ENCODE results near the gene SDC4. TPM values are rescaled to one million over a fixed set of nuclear protein-coding genes. Genes with fewer than 3 reads are reported as not detected.

SDC4 gene
- total RNA-seq, 1 donor from 2014 or later, result 175 TPM

- no peak for DNase-seq (ENCODE audit: low read depth)
- TF ChIP-seq, protein P1, sequence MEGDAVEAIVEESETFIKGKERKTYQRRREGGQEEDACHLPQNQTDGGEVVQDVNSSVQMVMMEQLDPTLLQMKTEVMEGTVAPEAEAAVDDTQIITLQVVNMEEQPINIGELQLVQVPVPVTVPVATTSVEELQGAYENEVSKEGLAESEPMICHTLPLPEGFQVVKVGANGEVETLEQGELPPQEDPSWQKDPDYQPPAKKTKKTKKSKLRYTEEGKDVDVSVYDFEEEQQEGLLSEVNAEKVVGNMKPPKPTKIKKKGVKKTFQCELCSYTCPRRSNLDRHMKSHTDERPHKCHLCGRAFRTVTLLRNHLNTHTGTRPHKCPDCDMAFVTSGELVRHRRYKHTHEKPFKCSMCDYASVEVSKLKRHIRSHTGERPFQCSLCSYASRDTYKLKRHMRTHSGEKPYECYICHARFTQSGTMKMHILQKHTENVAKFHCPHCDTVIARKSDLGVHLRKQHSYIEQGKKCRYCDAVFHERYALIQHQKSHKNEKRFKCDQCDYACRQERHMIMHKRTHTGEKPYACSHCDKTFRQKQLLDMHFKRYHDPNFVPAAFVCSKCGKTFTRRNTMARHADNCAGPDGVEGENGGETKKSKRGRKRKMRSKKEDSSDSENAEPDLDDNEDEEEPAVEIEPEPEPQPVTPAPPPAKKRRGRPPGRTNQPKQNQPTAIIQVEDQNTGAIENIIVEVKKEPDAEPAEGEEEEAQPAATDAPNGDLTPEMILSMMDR (IDR thresholded peaks at IDR 0.05; ENCODE audit: insufficient read depth, low read length, poor library complexity, severe bottlenecking), result no peak
Observed at GRCh38 chr20:45288376-45288775, 59.8 kb downstream of the SDC4 start.

DNA sequence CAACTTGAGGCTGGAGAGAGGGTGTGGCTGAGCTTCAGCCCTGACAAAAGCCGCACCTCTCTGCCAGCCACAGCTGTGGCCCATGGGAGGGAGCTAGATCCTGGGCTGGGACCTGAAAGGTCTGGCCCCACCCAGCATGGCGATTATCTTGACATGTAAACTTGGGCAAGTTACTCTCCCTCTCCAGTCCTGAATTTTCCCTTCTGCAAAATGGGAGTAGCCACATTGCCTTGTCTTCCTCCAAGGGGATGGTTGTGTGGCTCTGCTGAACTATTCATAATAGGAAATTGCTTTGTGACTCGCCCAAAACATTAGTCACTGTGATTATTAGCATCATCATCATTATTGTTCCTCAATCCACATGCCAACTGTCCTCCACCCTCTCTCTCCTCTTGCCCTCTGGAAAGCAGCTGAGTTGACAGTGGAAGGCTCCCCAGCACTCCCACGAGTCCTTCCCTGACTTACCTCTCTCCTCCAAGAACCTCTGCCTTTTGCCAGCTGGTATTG lies 64.6 kb downstream of the SDC4 start:
- Histone ChIP-seq H3K4me3 (ENCODE audit: low read depth, low read length) (no peak overlapping the region), H3K36me3 (ENCODE audit: control insufficient read depth, insufficient read depth, low read length) (no peaks in the 10 kb centered on the region), H3K27me3 (ENCODE audit: control insufficient read depth, insufficient read depth, low read length) (no peaks in the 10 kb centered on the region)
- TF ChIP-seq, protein P1 (IDR thresholded peaks at IDR 0.05; ENCODE audit: insufficient read depth, low read length, poor library complexity, severe bottlenecking), result no peak
- DNase-seq (ENCODE audit: low read depth), result no peak

More at GRCh38 chr20:45288376-45288775, 59.8 kb downstream of the SDC4 start:
- H3K36me3 ChIP-seq (ENCODE audit: control insufficient read depth, insufficient read depth, low read length), result no peaks in the 10 kb centered on the region
- H3K27me3 ChIP-seq (ENCODE audit: control insufficient read depth, insufficient read depth, low read length), result peaks cover 6% of the 10 kb centered on the region
- no peak overlapping the region for H3K4me3 ChIP-seq (ENCODE audit: low read depth, low read length)

GRCh38 chr20:45282700-45283550 lies 65.3 kb downstream of the SDC4 start:
- no peaks in the 10 kb centered on the region for H3K36me3 ChIP-seq (ENCODE audit: control insufficient read depth, insufficient read depth, low read length)
- TF ChIP-seq, protein P1 (IDR thresholded peaks at IDR 0.05; ENCODE audit: insufficient read depth, low read length, poor library complexity, severe bottlenecking), result no peak
- no peak overlapping the region for H3K4me3 ChIP-seq (ENCODE audit: low read depth, low read length)
- no peak for DNase-seq (ENCODE audit: low read depth)
- H3K27me3 ChIP-seq (ENCODE audit: control insufficient read depth, insufficient read depth, low read length), result no peaks in the 10 kb centered on the region

GRCh38 chr20:45279992-45280391 lies 68.2 kb downstream of the SDC4 start:
- Histone ChIP-seq H3K36me3 (ENCODE audit: control insufficient read depth, insufficient read depth, low read length) (no peaks in the 10 kb centered on the region), H3K27me3 (ENCODE audit: control insufficient read depth, insufficient read depth, low read length) (no peaks in the 10 kb centered on the region), H3K4me3 (ENCODE audit: low read depth, low read length) (no peak overlapping the region)
- DNase-seq (ENCODE audit: low read depth), result no peak
- TF ChIP-seq, protein P1 (IDR thresholded peaks at IDR 0.05; ENCODE audit: insufficient read depth, low read length, poor library complexity, severe bottlenecking), result no peak

DNA sequence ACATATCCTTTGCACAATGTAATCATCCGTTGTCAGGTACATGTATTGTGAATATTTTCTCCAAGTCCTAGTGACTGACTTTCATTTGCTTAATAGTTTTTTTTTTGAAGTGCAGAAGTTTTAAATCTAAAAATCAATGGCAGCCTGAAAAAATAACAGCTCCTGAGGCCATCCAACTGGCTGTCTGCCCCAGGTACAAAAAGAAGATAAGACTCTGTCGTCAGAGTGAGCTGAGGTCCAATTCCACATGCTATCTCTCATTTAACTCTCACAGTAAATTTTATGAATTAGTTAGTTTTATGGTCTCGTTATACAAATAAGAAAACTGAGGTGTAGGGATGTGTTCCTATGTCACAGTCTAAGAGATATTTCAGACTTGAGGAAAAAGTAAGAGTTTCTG lies 72.9 kb downstream of the SDC4 start:
- no peak overlapping the region for H3K4me3 ChIP-seq (ENCODE audit: low read depth, low read length)
- TF ChIP-seq, protein P1 (IDR thresholded peaks at IDR 0.05; ENCODE audit: insufficient read depth, low read length, poor library complexity, severe bottlenecking), result no peak
- H3K36me3 ChIP-seq (ENCODE audit: control insufficient read depth, insufficient read depth, low read length), result no peaks in the 10 kb centered on the region
- no peaks in the 10 kb centered on the region for H3K27me3 ChIP-seq (ENCODE audit: control insufficient read depth, insufficient read depth, low read length)
- no peak for DNase-seq (ENCODE audit: low read depth)

Other genes starting within 250 kb of the SDC4 start
- gene KCNS1, start 247.3 kb downstream of the SDC4 start, total RNA-seq, result 4.3 and 6.9 TPM in 2 replicates
- 1.0 TPM in 1 of 2 replicates, not detected in the other for gene WFDC5, start 233.2 kb downstream of the SDC4 start, total RNA-seq
- gene WFDC12, start 224.0 kb downstream of the SDC4 start, total RNA-seq, result not detected in 2 replicates
- not detected in 2 replicates for gene PI3, start 173.5 kb downstream of the SDC4 start, total RNA-seq
- not detected in 2 replicates for gene SEMG1, start 141.4 kb downstream of the SDC4 start, total RNA-seq
- gene SEMG2, start 127.1 kb downstream of the SDC4 start, total RNA-seq, result not detected in 2 replicates
- 88.0 and 99.5 TPM in 2 replicates for gene SLPI, start 93.9 kb downstream of the SDC4 start, total RNA-seq
- not detected in 2 replicates for gene RBPJL, start 41.6 kb downstream of the SDC4 start, total RNA-seq
- not detected in 2 replicates for gene MATN4, start 40.1 kb downstream of the SDC4 start, total RNA-seq
- 54.3 and 55.2 TPM in 2 replicates for gene SYS1, start 14.7 kb upstream of the SDC4 start, total RNA-seq
- not detected in 2 replicates for gene TP53TG5, start 29.9 kb upstream of the SDC4 start, total RNA-seq
- gene DBNDD2, start 59.9 kb upstream of the SDC4 start, total RNA-seq, result 57.2 and 64.4 TPM in 2 replicates
- gene PIGT, start 67.7 kb upstream of the SDC4 start, total RNA-seq, result 69.8 and 92.7 TPM in 2 replicates
- gene WFDC2, start 121.3 kb upstream of the SDC4 start, total RNA-seq, result 78.5 and 84.9 TPM in 2 replicates
- not detected in 2 replicates for gene SPINT3, start 167.2 kb upstream of the SDC4 start, total RNA-seq
- not detected in 2 replicates for gene WFDC6, start 191.1 kb upstream of the SDC4 start, total RNA-seq
- gene EPPIN, start 199.0 kb upstream of the SDC4 start, total RNA-seq, result not detected in 2 replicates
- gene WFDC8, start 230.9 kb upstream of the SDC4 start, total RNA-seq, result not detected in 2 replicates